ENCODE data around the gene TRMT2A. TPM values are rescaled to one million over a fixed set of nuclear protein-coding genes. Genes with fewer than 3 reads are reported as not detected.
A peak's percentile ranks its signal among the peaks of the same experiment; 100 is the strongest.

Gene TRMT2A
- total and polyA plus RNA-seq, 5 donors, result 23.1 to 32.0 (median 28.0) TPM

GRCh38 chr22:20131859-20132685 is 15.0 kb upstream of the TRMT2A start:
- H3K4me3 ChIP-seq (ENCODE audit: low read length), result peak overlapping the region; percentile 89
- intact Hi-C loops (cut with DNase I), result no loop called here
- peaks cover 17% of the 10 kb centered on the region for H3K4me1 ChIP-seq (ENCODE audit: control insufficient read depth, insufficient read depth, low read length)
- DNase-seq (peak; percentile 72 to 83 (median 83)), ATAC-seq (peak in 1 of 2 donors; percentile 20)
- under 1% methylated on average over 72 of the region's 72 CpGs for WGBS
- no peaks in the 10 kb centered on the region for H3K9me3 ChIP-seq (ENCODE audit: control insufficient read depth, low read length)
- peak overlapping the region; percentile 10 for H3K27ac ChIP-seq (ENCODE audit: low read length)
- no peaks in the 10 kb centered on the region for H3K27me3 ChIP-seq (ENCODE audit: control insufficient read depth, insufficient read depth)

GRCh38 chr22:20131597-20131858 is 14.5 kb upstream of the TRMT2A start, which contains the start of gene ZDHHC8:
ZDHHC8 (plus strand) TSS chr22:20131804; CDS start chr22:20131948, 144 bp downstream.
- under 1% methylated on average over 42 of the region's 43 CpGs for WGBS
- intact Hi-C loops (cut with DNase I), result no loop called here
- Histone ChIP-seq H3K27ac (ENCODE audit: low read length) (peak within 1 kb of the TSS; percentile 97), H3K4me1 (ENCODE audit: control insufficient read depth, insufficient read depth, low read length) (peaks cover 12% of the 10 kb centered on the region), H3K4me3 (ENCODE audit: low read length) (peak within 1 kb of the TSS; percentile 89), H3K27me3 (ENCODE audit: control insufficient read depth, insufficient read depth) (no peaks in the 10 kb centered on the region), H3K9me3 (ENCODE audit: control insufficient read depth, low read length) (no peaks in the 10 kb centered on the region)
- ATAC-seq (peak; percentile 21 to 49), DNase-seq (peak in 2 of 3 donors; percentile 80 to 84)

- 3% methylated on average over 70 of the region's 70 CpGs for WGBS
- peak overlapping the region; percentile 97 for H3K27ac ChIP-seq (ENCODE audit: low read length)
- peak; percentile 93 to 97 (median 97) for DNase-seq
- H3K4me3 ChIP-seq (ENCODE audit: low read length), result peak overlapping the region; percentile 89
- H3K4me1 ChIP-seq (ENCODE audit: control insufficient read depth, insufficient read depth, low read length), result peaks cover 8% of the 10 kb centered on the region
- H3K9me3 ChIP-seq (ENCODE audit: control insufficient read depth, low read length), result no peaks in the 10 kb centered on the region
- H3K27me3 ChIP-seq (ENCODE audit: control insufficient read depth, insufficient read depth), result no peaks in the 10 kb centered on the region
- intact Hi-C loops (cut with DNase I), result no loop called here
- ATAC-seq, result peak; percentile 88 to 91
Measured at GRCh38 chr22:20130731-20131596, 13.9 kb upstream of the TRMT2A start.

GRCh38 chr22:20130319-20130718 is 13.3 kb upstream of the TRMT2A start:
- intact Hi-C loops (cut with DNase I), result no loop called here
- Histone ChIP-seq H3K27me3 (ENCODE audit: control insufficient read depth, insufficient read depth) (no peaks in the 10 kb centered on the region), H3K4me1 (ENCODE audit: control insufficient read depth, insufficient read depth, low read length) (peaks cover 6% of the 10 kb centered on the region), H3K4me3 (ENCODE audit: low read length) (no peak overlapping the region), H3K9me3 (ENCODE audit: control insufficient read depth, low read length) (no peaks in the 10 kb centered on the region), H3K27ac (ENCODE audit: low read length) (peak overlapping the region; percentile 1)
- no peak for ATAC-seq
- WGBS, result 76% methylated on average over 3 of the region's 3 CpGs
- DNase-seq, result no peak

- ATAC-seq, result no peak
- H3K4me1 ChIP-seq (ENCODE audit: control insufficient read depth, insufficient read depth, low read length), result peaks cover 6% of the 10 kb centered on the region
- H3K9me3 ChIP-seq (ENCODE audit: control insufficient read depth, low read length), result no peaks in the 10 kb centered on the region
- no peak overlapping the region for H3K27ac ChIP-seq (ENCODE audit: low read length)
- 87% methylated on average over 3 of the region's 3 CpGs for WGBS
- intact Hi-C loops (cut with DNase I), result no loop called here
- H3K4me3 ChIP-seq (ENCODE audit: low read length), result no peak overlapping the region
- H3K27me3 ChIP-seq (ENCODE audit: control insufficient read depth, insufficient read depth), result no peaks in the 10 kb centered on the region
- no peak for DNase-seq
Measured at GRCh38 chr22:20129747-20130014, 12.7 kb upstream of the TRMT2A start.

GRCh38 chr22:20128902-20129746 is 12.1 kb upstream of the TRMT2A start:
- Histone ChIP-seq H3K9me3 (ENCODE audit: control insufficient read depth, low read length) (no peaks in the 10 kb centered on the region), H3K4me1 (ENCODE audit: control insufficient read depth, insufficient read depth, low read length) (peaks cover 6% of the 10 kb centered on the region), H3K27me3 (ENCODE audit: control insufficient read depth, insufficient read depth) (no peaks in the 10 kb centered on the region), H3K4me3 (ENCODE audit: low read length) (no peak overlapping the region), H3K27ac (ENCODE audit: low read length) (no peak overlapping the region)
- ATAC-seq (no peak), DNase-seq (peak in 1 of 3 donors; percentile 66)
- WGBS, result 34% methylated on average over 18 of the region's 18 CpGs
- intact Hi-C loops (cut with DNase I), result no loop called here

GRCh38 chr22:20128619-20128901 is 11.5 kb upstream of the TRMT2A start:
- intact Hi-C loops (cut with DNase I), result no loop called here
- Histone ChIP-seq H3K27me3 (ENCODE audit: control insufficient read depth, insufficient read depth) (no peaks in the 10 kb centered on the region), H3K4me1 (ENCODE audit: control insufficient read depth, insufficient read depth, low read length) (peaks cover 2% of the 10 kb centered on the region), H3K4me3 (ENCODE audit: low read length) (no peak overlapping the region), H3K27ac (ENCODE audit: low read length) (no peak overlapping the region), H3K9me3 (ENCODE audit: control insufficient read depth, low read length) (no peaks in the 10 kb centered on the region)
- ATAC-seq (no peak), DNase-seq (no peak)
- 40% methylated on average over 2 of the region's 2 CpGs for WGBS

- WGBS, result 65% methylated on average over 17 of the region's 17 CpGs
- ATAC-seq, result no peak
- no peak overlapping the region for H3K4me3 ChIP-seq (ENCODE audit: low read length)
- H3K9me3 ChIP-seq (ENCODE audit: control insufficient read depth, low read length), result no peaks in the 10 kb centered on the region
- intact Hi-C loops (cut with DNase I), result no loop called here
- DNase-seq, result no peak
- H3K27ac ChIP-seq (ENCODE audit: low read length), result no peak overlapping the region
- peaks cover 2% of the 10 kb centered on the region for H3K4me1 ChIP-seq (ENCODE audit: control insufficient read depth, insufficient read depth, low read length)
- no peaks in the 10 kb centered on the region for H3K27me3 ChIP-seq (ENCODE audit: control insufficient read depth, insufficient read depth)
Measured at GRCh38 chr22:20127869-20128618, 11.0 kb upstream of the TRMT2A start.

GRCh38 chr22:20127318-20127868 is 10.4 kb upstream of the TRMT2A start:
- no peak overlapping the region for H3K4me3 ChIP-seq (ENCODE audit: low read length)
- H3K9me3 ChIP-seq (ENCODE audit: control insufficient read depth, low read length), result no peaks in the 10 kb centered on the region
- no peaks in the 10 kb centered on the region for H3K27me3 ChIP-seq (ENCODE audit: control insufficient read depth, insufficient read depth)
- H3K4me1 ChIP-seq (ENCODE audit: control insufficient read depth, insufficient read depth, low read length), result peaks cover 2% of the 10 kb centered on the region
- ATAC-seq, result no peak
- no peak overlapping the region for H3K27ac ChIP-seq (ENCODE audit: low read length)
- intact Hi-C loops (cut with DNase I), result no loop called here
- WGBS, result 83% methylated on average over 15 of the region's 15 CpGs
- DNase-seq, result no peak

- H3K27me3 ChIP-seq (ENCODE audit: control insufficient read depth, insufficient read depth), result no peaks in the 10 kb centered on the region
- DNase-seq (no peak), ATAC-seq (no peak)
- H3K4me1 ChIP-seq (ENCODE audit: control insufficient read depth, insufficient read depth, low read length), result peaks cover 2% of the 10 kb centered on the region
- H3K4me3 ChIP-seq (ENCODE audit: low read length), result no peak overlapping the region
- H3K27ac ChIP-seq (ENCODE audit: low read length), result no peak overlapping the region
- 77% methylated on average over 19 of the region's 19 CpGs for WGBS
- intact Hi-C loops (cut with DNase I), result no loop called here
- H3K9me3 ChIP-seq (ENCODE audit: control insufficient read depth, low read length), result no peaks in the 10 kb centered on the region
Measured at GRCh38 chr22:20126284-20127029, 9.4 kb upstream of the TRMT2A start.

All from right cardiac atrium (tissue), 5 donors.